Activated T-helper 17 cell treated with anti-CD3 and anti-CD28 coated beads, Interleukin-2, amount 50 U/mL, for 72 hours (primary cell): ENCODE data around the gene TGM2. TPM values are rescaled to one million over a fixed set of nuclear protein-coding genes. Genes with fewer than 3 reads are reported as not detected.

Source experiments
- ATAC-seq: fragments of 150-1000 bp; cut with Tn5 transposase; replicated peaks from 2 replicates; pipeline ENCODE4 v1.10.0; 2021; ENCODE audit warnings: mild to moderate bottlenecking, moderate library complexity
- H3K27ac Mint-ChIP-seq: one replicate; pipeline ENCODE4 v1.8.0; 2022; ENCODE audit warnings: mixed read lengths
- H3K27me3 Mint-ChIP-seq: one replicate; pipeline ENCODE4 v1.8.0; 2022; ENCODE audit warnings: mixed read lengths
- H3K36me3 Mint-ChIP-seq: one replicate; pipeline ENCODE4 v1.8.0; 2022; ENCODE audit warnings: low read depth, mild to moderate bottlenecking, mixed read lengths
- H3K4me1 Mint-ChIP-seq: one replicate; pipeline ENCODE4 v1.8.0; 2022; ENCODE audit warnings: mixed read lengths
- H3K4me3 Mint-ChIP-seq: one replicate; pipeline ENCODE4 v1.8.0; 2022; ENCODE audit warnings: mild to moderate bottlenecking, mixed read lengths
- H3K9me3 Mint-ChIP-seq: one replicate; pipeline ENCODE4 v1.8.0; 2022; ENCODE audit warnings: mixed read lengths
- total RNA-seq, 2 donors: library from RNA; stranded (reverse); gene quantifications; one replicate each; pipeline ENCODE4 v1.2.3, GENCODE V29; 2022

TGM2 gene
- total RNA-seq, 2 donors from 2014 or later: 0.19 to 0.76 TPM

DNA sequence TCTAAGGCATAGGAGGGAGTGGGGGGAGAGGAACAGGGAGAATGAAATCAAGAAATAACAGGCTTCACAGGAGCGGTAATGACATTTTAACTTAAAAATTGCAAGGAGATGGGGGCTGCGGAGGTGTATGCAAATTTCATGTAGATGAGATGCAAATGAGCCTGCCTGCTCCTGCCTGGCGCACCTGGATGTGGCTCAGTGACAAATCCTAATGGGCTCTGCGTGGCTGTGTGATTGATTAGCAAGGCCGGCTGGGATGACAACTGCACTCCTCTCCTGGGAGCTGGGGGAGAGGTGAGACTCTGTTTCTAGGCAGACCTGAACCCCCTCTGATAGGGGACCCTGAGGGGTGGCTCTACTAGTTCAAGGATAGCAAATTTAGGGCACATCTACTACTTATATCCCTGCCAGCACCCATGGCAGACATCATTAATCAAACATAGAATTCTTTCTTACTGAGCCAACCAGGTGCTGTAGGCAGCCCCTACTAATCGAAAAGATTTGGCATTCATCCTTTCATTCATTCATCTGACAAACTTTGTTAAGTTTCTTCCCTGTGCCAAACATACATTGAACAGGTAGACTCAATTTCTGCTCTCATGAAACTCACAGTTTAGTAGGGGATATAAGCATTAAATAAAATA lies 38.4 kb upstream of the TGM2 start:
- no peak for ATAC-seq
- no peak overlapping the region for H3K27ac Mint-ChIP-seq
- no peak overlapping the region for H3K4me3 Mint-ChIP-seq
- peaks cover 10% of the 10 kb centered on the region for H3K27me3 Mint-ChIP-seq
- no peaks in the 10 kb centered on the region for H3K36me3 Mint-ChIP-seq
- no peaks in the 10 kb centered on the region for H3K4me1 Mint-ChIP-seq
- H3K9me3 Mint-ChIP-seq: no peaks in the 10 kb centered on the region

DNA sequence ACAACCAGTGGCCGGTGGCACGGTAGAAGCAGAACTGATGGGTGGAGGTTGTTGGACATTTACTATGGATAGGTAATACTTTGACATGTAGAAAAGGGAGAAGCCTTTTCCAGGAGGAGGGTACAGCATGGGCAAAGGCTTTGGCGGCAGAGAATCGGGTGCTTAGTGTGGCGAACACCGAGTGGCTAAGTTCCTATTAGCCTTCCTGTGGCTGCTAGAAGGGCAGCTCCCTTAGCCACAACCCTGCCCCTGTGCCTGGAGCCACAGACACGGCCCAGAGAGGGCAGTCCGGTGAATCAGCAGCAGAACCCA lies 37.9 kb upstream of the TGM2 start:
- ATAC-seq: no peak
- H3K4me1 Mint-ChIP-seq: no peaks in the 10 kb centered on the region
- peaks cover 6% of the 10 kb centered on the region for H3K27me3 Mint-ChIP-seq
- no peak overlapping the region for H3K27ac Mint-ChIP-seq
- no peaks in the 10 kb centered on the region for H3K36me3 Mint-ChIP-seq
- no peak overlapping the region for H3K4me3 Mint-ChIP-seq
- H3K9me3 Mint-ChIP-seq: no peaks in the 10 kb centered on the region

DNA sequence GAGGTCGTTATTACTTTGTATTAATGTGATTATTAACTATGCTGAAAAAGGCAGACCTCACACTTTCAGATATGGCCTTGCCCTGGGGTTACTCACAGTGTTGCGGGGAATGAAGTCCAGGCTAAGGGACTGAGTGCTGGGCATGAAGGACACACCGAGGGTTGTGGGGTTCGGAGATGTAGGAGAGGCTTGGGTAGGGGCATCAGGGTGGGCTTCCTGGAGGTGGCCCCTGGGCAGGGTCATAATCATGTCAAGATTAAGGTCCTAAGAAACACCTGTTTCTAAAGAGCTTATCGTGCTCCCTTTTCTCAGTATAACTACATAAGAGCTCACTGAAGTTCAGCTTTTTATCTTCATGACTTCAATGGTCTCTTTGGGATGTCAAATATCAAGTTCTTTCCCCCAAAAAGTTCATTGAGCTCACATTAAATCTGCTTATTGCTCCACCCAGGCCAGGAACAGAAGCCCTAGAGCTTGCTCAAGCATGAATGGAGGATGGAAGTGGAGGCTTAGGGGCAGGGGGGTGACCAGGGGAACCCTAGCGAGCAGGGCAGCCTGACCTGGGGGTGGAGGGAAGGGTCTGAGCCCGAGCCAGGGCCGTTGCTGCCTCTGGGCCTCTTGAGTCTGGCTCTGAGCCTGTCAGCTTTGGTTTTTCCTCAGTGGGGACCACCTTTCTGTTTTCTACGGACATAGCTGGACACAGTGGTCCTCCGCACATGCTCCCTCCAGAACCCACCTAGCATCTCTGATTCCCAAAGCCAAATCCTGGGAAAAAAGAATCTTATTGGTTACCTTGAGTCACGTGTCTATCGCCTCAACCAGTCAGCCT lies 37.3 kb upstream of the TGM2 start:
- Mint-ChIP-seq H3K4me1 (no peaks in the 10 kb centered on the region), H3K9me3 (no peaks in the 10 kb centered on the region), H3K36me3 (no peaks in the 10 kb centered on the region), H3K27ac (no peak overlapping the region), H3K4me3 (no peak overlapping the region), H3K27me3 (peaks cover 7% of the 10 kb centered on the region)
- no peak for ATAC-seq

DNA sequence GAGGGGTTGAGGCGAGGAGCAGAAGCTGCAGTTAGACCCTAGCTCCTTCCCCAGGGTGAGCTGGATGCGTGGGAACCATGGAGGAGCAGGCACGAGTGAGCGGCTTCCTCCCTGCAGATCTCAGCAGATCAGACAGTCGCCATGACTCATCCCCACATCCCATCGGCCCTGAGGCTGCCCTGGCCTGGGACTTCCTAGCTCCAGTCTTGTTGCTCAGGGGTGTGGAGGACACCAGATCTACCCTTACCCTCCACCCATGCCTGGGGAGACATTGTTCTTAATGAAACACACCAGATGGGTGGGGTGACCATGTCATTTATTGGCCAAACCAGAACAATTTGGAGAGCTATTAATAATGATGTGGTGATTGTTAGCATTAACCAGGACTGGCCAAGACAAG lies 36.3 kb upstream of the TGM2 start:
- no peaks in the 10 kb centered on the region for H3K4me1 Mint-ChIP-seq
- no peak overlapping the region for H3K4me3 Mint-ChIP-seq
- H3K9me3 Mint-ChIP-seq: no peaks in the 10 kb centered on the region
- H3K27ac Mint-ChIP-seq: no peak overlapping the region
- no peak for ATAC-seq
- no peaks in the 10 kb centered on the region for H3K36me3 Mint-ChIP-seq
- peaks cover 10% of the 10 kb centered on the region for H3K27me3 Mint-ChIP-seq

DNA sequence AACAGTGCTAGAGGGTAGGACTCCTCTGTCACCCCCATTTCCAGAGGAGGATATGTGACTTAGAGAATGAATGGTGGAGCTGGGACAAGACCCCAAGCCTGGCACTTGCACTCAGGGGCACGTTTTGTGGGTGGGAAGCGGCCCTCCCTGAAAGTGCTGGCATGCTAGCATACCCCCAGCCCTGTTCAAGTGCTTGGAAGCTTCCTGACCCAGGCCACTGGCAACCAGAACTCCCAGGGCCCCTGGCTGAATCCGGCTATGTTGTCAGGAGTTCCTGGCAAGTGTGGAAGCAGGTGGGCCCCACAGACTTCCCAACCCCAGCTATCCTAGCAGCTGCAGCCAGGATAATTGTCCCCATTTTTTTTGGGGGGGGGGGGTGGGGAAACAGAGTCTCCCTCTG lies 35.6 kb upstream of the TGM2 start:
- Mint-ChIP-seq H3K36me3 (no peaks in the 10 kb centered on the region), H3K27ac (no peak overlapping the region), H3K9me3 (no peaks in the 10 kb centered on the region), H3K4me3 (no peak overlapping the region), H3K27me3 (peaks cover 10% of the 10 kb centered on the region), H3K4me1 (no peaks in the 10 kb centered on the region)
- no peak for ATAC-seq

DNA sequence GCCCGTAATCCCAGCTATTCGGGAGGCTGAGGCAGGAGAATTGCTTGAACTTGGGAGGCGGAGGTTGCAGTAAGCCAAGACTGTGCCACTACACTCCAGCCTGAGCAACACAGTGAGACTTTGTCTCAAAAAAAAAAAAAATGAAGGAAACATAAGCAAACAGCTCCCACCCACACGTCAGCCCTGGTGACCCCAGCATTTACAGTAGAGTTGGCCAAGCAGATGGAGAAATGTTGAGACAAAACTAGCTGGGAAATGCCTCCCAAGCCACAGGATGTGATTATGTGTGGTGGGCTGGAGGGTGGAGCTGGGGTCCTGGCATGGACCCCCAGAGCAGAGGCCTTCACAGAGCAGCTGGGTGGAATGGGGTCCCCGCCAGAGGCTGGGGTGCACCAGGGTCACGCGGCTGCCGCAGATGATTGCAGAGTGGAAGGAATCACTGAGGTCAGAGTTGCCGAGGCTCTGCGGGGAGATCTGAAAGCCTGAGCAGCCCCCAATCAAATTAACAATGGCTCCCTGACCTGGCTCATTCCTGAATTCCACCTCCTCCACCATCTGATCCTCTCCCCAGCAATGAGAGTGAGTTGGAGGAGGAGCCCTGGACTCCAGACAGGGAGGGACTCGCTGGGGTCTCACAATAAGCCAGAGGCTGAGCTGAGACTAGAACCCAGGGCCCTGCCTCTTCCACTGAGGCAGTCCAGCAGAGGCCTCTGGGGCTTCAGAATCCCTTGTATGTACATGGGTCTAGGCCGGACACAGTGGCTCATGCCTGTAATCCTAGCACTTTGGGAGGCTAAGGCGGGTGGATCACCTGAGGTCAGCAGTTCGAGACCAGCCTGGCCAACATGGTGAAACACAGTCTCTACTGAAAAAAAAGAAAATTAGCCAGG lies 34.7 kb upstream of the TGM2 start:
- Mint-ChIP-seq H3K36me3 (no peaks in the 10 kb centered on the region), H3K4me1 (no peaks in the 10 kb centered on the region), H3K27ac (no peak overlapping the region), H3K4me3 (no peak overlapping the region), H3K9me3 (no peaks in the 10 kb centered on the region), H3K27me3 (peaks cover 12% of the 10 kb centered on the region)
- ATAC-seq: no peak

DNA sequence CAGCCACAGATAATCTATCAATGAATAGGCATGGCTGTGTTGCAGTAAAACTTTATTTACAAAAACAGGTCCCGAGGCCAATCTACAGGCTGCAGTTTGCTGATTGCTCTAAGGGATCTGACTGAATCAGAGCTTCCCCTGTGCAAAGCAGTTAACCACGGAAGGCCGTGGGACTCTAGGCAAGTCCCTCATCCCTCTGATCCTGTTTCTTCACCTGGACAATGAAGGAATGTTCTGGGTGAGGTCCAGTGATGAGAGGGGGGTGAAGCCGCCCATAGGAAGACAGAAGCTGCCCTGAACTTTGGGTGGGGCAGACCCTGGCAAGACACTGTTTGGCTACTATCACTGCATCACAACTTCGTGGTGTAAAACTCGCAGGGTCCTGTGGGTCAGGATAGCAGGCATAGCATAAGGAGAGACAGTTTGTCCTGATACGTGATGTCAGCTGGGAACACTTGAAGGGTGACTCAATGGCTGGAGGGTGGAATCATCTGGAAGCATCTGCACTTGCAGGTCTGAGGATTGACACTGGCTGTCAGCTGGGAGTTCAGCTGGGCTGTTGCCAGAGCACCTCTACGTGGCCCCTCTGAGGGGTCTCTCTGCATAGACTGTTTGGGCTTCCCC lies 33.3 kb upstream of the TGM2 start:
- Mint-ChIP-seq H3K9me3 (peaks cover 4% of the 10 kb centered on the region), H3K27ac (no peak overlapping the region), H3K4me1 (no peaks in the 10 kb centered on the region), H3K4me3 (no peak overlapping the region), H3K36me3 (no peaks in the 10 kb centered on the region), H3K27me3 (peaks cover 18% of the 10 kb centered on the region)
- no peak for ATAC-seq

DNA sequence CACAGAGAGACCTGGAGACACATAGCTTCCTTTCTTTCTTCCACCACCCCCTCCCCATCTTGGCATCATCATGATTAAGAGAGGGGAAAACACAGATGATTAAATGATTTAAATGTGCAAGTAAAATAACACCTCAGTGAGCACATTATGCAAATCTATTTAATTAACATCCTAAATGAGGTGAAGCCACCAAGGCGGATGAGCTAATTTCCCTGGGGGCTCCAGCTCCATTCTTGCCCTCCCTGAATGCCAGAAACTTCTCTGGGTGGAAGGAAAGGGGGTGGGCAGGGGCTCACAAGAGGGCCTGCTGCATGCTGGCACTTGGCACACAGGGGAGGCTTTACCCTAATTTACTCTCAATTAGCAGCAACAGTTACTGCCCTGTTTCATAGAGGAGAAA lies 32.5 kb upstream of the TGM2 start:
- Mint-ChIP-seq H3K36me3 (no peaks in the 10 kb centered on the region), H3K4me1 (no peaks in the 10 kb centered on the region)
- ATAC-seq: no peak

DNA sequence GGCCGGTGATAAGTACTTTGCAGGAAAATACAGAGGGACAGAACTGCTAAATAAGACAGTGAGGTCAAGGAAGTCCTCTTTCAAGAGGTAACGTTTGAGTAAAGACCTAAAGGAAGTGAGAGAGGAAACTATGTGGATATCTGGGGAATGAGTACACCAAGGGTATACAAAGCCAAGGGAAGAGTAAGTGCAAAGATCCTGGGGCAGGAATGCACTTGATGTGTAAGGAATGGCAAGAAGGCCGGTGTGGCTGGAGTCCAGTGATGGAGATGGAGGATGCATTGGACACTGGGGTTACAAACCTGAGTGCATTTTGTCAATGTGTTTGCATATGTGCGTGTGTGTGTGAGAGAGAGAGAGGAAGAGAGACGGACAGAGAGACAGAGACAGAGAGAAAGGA lies 32.1 kb upstream of the TGM2 start:
- no peak overlapping the region for H3K4me3 Mint-ChIP-seq
- H3K4me1 Mint-ChIP-seq: no peaks in the 10 kb centered on the region
- no peak overlapping the region for H3K27ac Mint-ChIP-seq
- peaks cover 4% of the 10 kb centered on the region for H3K9me3 Mint-ChIP-seq
- ATAC-seq: no peak
- no peaks in the 10 kb centered on the region for H3K36me3 Mint-ChIP-seq
- H3K27me3 Mint-ChIP-seq: peaks cover 12% of the 10 kb centered on the region

More for the DNA sequence above, 32.5 kb upstream of the TGM2 start:
- Mint-ChIP-seq H3K27ac (no peak overlapping the region), H3K4me3 (no peak overlapping the region), H3K27me3 (peaks cover 15% of the 10 kb centered on the region), H3K9me3 (peaks cover 4% of the 10 kb centered on the region)

DNA sequence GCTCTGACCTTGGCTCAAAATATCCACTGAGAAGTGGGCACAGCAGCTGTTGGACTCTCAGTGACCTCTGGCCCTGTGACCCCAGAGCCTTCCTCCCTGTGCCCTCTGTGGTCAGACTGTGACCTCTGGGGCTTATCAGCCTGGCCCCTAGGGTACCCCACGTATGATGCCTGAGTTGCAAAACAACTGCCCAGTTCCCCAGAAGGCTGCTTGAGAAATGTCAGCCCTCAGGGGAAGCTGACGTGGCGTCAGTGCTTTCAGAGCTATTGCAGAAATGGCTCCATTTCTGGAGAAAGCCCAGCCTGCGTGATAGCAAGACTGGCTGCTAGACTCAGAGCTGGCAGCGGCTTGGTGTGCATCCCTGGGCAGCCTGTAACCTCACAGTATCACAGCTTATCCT lies 31.5 kb upstream of the TGM2 start:
- no peaks in the 10 kb centered on the region for H3K36me3 Mint-ChIP-seq
- no peaks in the 10 kb centered on the region for H3K4me1 Mint-ChIP-seq
- peaks cover 4% of the 10 kb centered on the region for H3K9me3 Mint-ChIP-seq
- peaks cover 12% of the 10 kb centered on the region for H3K27me3 Mint-ChIP-seq
- no peak overlapping the region for H3K4me3 Mint-ChIP-seq
- H3K27ac Mint-ChIP-seq: no peak overlapping the region
- no peak for ATAC-seq

DNA sequence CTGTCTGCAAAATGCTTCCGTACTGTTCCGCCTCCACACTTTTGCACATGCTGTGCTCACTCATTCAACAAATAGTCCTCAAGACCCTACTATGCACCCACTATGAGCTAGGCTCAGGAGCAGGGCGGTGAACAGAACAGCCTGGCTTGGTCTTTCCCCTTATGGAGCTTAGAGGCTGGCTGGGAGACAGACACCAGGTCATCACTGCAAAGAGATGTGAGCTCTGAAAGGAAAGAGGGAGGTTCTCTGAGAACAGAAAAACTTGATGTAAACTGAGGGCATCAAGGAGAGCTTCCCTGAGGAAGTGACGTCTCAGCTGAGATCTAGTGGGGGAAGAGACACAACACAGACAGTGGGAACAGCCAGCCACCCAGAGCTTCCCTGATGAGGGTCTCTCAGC lies 31.0 kb upstream of the TGM2 start:
- H3K9me3 Mint-ChIP-seq: peaks cover 4% of the 10 kb centered on the region
- no peak overlapping the region for H3K27ac Mint-ChIP-seq
- H3K36me3 Mint-ChIP-seq: no peaks in the 10 kb centered on the region
- no peak for ATAC-seq
- H3K4me1 Mint-ChIP-seq: no peaks in the 10 kb centered on the region
- no peak overlapping the region for H3K4me3 Mint-ChIP-seq
- H3K27me3 Mint-ChIP-seq: peaks cover 12% of the 10 kb centered on the region

DNA sequence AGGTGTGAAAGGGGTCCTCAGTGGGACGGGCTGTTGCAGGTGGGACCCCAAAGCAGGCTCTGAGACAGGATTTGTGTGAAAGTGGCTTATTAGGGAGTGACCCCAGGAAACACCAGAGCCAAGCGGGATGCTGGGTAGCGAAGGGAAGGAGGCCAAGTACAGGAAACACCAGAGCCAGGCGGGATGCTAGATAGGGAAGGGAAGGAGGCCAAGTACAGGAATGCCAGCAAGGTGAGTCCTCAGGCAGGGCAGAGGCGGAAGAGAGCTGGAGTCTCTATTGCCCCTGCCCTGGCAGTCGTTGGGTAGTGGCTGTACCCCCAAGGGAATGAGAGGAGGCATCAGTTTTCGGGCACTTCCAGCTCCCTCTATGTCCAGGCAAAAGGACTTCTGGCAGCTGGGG lies 30.5 kb upstream of the TGM2 start:
- no peaks in the 10 kb centered on the region for H3K36me3 Mint-ChIP-seq
- no peak overlapping the region for H3K4me3 Mint-ChIP-seq
- peaks cover 12% of the 10 kb centered on the region for H3K27me3 Mint-ChIP-seq
- ATAC-seq: no peak
- H3K27ac Mint-ChIP-seq: no peak overlapping the region
- no peaks in the 10 kb centered on the region for H3K4me1 Mint-ChIP-seq
- H3K9me3 Mint-ChIP-seq: peaks cover 4% of the 10 kb centered on the region

DNA sequence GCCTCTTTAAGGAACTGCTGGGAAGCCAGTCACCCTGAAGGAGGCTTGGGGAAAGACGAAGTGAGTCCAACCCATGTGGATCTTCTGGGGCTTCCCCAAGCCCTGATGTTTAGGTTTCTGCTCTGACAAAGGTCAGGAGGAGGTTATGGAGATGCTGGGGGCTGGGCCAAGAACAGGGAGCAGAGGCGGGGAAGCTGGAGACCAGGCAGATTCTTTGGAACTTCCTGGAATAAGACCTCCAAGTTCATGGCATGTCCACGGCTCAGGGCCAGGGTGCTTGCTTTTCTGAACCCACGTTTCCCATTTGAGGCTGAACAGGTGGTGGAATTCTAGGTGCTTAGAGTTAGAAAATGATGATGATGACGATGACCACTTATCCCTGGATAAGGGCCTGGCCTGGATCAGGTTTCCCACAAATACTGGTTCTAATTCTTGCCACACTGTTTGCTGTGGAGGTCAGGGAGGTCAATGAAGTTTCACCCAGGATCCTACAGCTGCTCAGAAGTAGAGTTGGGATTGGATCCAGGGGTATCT lies 30.0 kb upstream of the TGM2 start:
- Mint-ChIP-seq H3K36me3 (no peaks in the 10 kb centered on the region), H3K4me3 (no peak overlapping the region), H3K4me1 (no peaks in the 10 kb centered on the region), H3K9me3 (peaks cover 4% of the 10 kb centered on the region), H3K27ac (no peak overlapping the region), H3K27me3 (peaks cover 12% of the 10 kb centered on the region)
- no peak for ATAC-seq

DNA sequence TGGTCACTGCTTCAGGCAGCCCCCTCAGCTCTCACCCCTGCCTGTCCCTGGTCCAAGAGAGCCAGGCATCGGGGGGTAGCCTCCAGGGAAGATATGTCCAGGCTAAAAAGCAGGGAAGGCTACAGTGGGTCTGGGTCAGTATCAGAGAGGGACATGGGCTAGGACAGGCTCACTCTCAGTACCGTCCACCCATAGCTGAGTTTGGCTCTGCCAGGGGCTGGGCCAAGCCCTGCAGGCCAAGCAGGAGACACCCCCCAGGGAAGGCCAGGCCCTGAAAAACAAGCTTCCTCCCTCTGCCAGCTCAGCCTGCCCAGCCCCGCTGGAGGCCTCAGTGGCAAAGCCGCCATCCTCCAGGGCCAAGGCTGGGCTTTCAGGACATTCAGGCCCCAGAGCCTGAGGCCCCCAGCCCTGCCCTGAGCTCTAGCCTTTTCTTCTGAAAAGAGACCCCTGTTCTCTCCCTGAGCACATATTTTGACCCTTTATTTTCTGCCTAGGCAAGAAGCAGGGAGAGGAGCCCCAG lies 28.6 kb upstream of the TGM2 start:
- peaks cover 12% of the 10 kb centered on the region for H3K27me3 Mint-ChIP-seq
- H3K36me3 Mint-ChIP-seq: no peaks in the 10 kb centered on the region
- H3K4me3 Mint-ChIP-seq: no peak overlapping the region
- no peak for ATAC-seq
- H3K27ac Mint-ChIP-seq: no peak overlapping the region
- peaks cover 4% of the 10 kb centered on the region for H3K9me3 Mint-ChIP-seq
- no peaks in the 10 kb centered on the region for H3K4me1 Mint-ChIP-seq
